Activated T-cell treated with anti-CD3 and anti-CD28 coated beads, Interleukin-2, amount 50 U/mL, for 1 hour (primary cell): ENCODE data around the gene PLA2G4D.

Source experiments
- DNase-seq: peaks from one replicate; pipeline ENCODE4 v3.0.0-alpha.2; 2020

Gene PLA2G4D

GRCh38 chr15:42048821-42049200, 45.6 kb downstream of the PLA2G4D start:
- no peak for DNase-seq

- DNase-seq = no peak
Measured at GRCh38 chr15:42048080-42048820, 46.1 kb downstream of the PLA2G4D start.

DNA sequence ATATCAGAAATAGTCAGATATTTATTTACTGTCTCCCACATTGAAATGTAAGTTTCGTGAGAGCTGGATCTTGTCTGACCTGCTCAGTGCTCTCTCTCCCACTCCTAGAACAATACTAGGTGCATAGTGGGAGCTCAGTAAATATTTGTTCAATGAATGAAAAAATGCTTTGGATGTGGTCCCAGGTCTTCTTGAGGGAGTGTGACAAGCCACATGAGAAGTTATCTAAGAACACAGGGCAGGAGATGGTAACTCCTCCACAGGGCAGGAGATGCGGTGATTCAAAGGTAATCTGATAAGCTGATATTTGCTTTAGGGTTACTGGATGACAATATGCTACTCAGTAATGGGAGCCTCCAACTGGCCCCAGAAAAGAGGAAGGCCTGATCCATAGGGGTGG, 47.8 kb downstream of the PLA2G4D start:
- DNase-seq = no peak

DNA sequence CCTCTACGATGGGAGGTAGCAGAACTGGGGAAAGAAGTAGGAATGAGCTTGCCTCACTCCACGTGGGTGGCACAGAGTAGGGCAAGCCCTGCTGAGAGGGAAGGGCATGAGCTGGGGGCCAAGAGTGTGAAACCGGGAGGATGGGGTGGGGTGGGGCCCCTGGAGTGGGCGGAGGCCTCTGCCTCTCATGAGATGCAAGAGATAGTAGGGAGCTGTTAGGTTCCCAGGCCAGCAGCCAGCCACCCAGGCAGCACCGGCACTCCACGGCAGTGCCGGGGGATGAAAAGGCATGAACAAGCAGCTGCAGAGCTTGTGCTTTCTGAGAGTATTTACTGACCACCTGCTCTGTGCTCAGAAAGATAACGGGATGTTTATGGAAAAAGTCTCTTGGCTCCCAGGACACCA, 49.1 kb downstream of the PLA2G4D start:
- DNase-seq = no peak

GRCh38 chr15:42042602-42043400, 51.6 kb downstream of the PLA2G4D start:
- DNase-seq = no peak

DNA sequence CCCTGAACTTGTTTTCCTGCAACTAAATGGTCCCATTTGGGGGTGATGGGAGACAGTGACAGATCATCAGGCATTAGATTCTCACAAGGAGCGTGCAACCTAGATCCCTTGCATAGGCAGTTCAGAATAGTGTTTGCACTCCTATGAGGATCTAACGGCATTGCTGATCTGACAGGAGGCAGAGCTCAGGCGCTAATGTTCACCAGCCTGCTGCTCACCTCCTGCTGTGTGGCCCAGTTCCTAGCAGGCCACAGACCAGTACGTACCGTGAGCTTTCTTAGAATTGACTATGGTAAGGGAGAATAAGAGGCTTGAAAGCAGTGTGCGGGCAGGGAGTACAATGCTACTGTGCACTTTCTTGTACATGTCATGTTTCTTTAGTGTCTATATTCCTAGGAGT, 56.0 kb downstream of the PLA2G4D start:
- no peak for DNase-seq

GRCh38 chr15:42037656-42038055, 56.7 kb downstream of the PLA2G4D start:
- no peak for DNase-seq

DNA sequence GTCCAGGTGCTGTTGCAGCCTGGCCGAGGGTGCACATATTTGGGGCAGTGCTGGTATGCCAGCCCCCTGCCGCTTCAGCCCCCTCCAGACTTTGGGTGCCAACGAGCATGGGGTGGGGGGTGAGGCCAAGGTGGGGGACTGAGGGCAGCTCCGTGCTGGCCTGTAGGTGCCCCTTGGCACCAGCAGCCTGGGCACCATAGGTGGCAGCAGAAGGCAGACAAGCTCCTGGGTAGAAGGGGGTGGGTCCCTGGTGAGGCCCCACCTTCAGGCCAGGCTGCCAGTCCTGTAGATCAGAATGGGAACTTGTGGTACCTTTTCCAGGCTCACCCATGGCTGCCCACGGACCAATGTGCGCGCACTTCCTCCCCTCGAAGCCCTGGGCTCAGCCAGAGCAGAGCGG, 57.4 kb downstream of the PLA2G4D start:
- DNase-seq = no peak

GRCh38 chr15:42036112-42036905, 58.1 kb downstream of the PLA2G4D start:
- DNase-seq = no peak

DNA sequence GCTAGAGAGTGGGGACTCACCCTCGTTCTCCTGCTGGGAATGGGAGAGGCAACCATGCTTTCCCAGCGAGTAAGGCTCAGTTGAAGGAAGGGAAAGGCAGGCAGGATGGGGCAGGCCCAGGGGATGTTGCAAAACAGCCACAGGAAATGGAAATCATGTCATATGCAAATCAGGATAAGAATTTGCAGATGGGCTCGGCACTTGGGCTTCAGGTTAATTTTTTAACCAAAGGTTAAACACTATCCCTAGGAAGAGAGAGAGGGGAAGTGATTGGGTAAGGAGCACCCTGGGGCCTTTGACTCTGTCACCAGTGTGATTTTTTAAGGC, 59.0 kb downstream of the PLA2G4D start:
- no peak for DNase-seq

DNA sequence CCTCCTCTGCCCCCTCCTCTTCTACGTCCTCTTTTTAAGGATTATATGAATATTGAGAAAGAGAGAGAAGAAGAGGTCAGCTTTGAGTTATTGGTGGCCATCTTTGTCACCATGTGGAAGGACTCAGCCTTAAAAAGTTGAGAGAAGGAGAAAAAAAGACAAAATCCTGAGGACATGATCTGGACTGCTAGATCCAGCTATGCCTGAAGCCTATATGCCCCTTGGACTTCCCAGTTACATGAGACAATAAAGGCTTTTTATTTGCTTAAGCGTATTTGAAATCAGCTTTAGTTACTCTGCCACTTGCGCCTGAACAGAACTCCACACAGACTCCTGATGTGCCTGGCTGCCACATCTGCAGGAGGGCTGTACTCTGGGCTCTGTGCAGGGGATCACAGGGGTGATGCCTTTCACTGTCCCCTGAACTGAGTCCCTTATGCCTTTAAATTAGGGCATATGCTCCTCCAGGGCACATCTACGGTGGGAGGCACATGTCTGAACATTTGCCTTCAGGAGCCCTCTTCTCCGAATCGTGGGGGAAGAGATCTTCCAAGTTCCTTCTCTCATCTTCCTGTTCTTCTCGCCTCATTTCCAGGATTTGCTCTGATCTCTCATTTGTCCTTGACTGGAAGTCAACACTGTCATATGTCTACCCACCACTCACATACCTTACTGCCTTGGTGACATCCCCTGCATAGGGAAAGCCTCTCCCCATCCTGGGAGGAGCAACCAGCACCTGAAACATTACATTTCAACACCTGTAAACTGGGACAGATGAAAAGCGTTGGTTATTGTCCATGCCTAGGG, 59.5 kb downstream of the PLA2G4D start:
- no peak for DNase-seq

GRCh38 chr15:42033214-42033873, 61.0 kb downstream of the PLA2G4D start:
- no peak for DNase-seq

DNA sequence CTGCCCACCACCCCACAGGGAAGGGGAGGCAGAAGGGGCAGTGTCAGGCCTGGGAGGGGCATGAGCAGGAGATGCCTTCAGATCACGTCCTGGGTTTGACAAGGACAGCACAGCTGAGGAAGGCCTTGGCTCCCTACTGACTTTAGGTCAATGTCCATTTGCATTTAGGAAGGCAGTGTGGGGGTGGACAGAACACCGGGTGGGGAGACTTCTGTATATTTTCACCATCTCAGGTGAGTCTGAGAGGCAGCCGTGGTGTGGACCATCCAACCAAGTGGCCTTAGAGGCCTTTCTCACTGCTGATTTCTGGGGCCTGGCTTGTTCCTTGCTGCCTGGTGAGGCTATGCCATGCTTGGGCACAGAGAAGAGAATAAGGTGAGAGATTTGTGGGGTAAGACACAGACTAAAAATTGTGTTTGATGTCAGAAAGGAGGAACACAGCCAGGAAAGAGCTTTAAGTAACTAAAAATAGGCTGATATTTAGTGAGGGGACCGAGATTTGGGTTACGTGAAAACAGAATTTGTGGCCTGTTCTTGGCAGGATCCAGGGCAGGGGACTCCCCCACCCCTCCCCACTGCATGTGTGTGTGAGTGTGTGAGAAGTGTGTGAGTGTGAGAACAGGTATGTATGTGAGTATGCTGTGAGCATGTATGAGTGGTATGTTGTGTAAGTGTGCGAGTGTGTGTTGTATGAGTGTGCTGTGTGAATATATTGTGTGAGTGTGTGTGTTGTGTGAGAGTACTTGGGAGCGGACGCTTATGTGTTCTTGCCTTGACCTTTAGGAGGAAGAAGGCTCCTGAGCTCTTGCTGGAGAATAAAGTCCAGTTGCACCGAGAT, 61.8 kb downstream of the PLA2G4D start:
- no peak for DNase-seq

- DNase-seq = no peak
Measured at GRCh38 chr15:42031198-42031915, 63.0 kb downstream of the PLA2G4D start.

DNA sequence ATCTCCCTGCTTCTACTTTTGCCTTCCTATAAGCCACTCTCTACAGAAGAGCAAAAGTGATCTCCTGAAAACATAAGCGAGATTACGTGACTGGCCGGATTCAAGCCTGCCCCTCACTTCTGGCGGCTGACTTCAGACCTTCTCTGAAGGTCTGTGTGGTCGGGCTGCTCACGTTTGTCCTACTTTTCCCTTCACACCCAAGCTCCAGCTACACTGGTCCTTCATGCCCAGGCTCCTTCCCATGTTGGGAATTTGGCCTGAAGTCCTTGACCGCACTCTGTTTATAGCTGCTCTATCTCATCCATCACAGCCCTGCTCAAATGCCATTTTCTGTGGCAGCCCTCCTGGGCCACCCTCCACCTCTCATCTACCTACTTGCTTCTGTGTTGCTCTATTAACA, 66.8 kb downstream of the PLA2G4D start:
- no peak for DNase-seq

- no peak for DNase-seq
Measured at GRCh38 chr15:42024303-42024702, 70.1 kb downstream of the PLA2G4D start.

- DNase-seq = no peak
Measured at GRCh38 chr15:42021593-42021992, 72.8 kb downstream of the PLA2G4D start.

GRCh38 chr15:42020713-42021273, 73.6 kb downstream of the PLA2G4D start, which contains the start of gene PLA2G4E:
Gene PLA2G4E, minus strand, starts transcription at chr15:42021042. Its CDS starts 12 bp downstream, at chr15:42021030.
- DNase-seq = no peak

- no peak for DNase-seq
Measured at GRCh38 chr15:42018306-42019224, 75.8 kb downstream of the PLA2G4D start.
